Activated effector memory CD4-positive, alpha-beta T cell treated with anti-CD3 and anti-CD28 coated beads, Interleukin-2, amount 50 U/mL, for 16 hours (primary cell): ENCODE results near the gene CUX1.
"Not testable (repeated sequence)": the region's sequence is repeated elsewhere in the genome, so short reads cannot be mapped to it uniquely, and the experiment has no call there.

ENCODE experiments used
- DNase-seq: peaks from one replicate; pipeline ENCODE4 v3.0.0-alpha.2; 2020

The CUX1 gene

DNA sequence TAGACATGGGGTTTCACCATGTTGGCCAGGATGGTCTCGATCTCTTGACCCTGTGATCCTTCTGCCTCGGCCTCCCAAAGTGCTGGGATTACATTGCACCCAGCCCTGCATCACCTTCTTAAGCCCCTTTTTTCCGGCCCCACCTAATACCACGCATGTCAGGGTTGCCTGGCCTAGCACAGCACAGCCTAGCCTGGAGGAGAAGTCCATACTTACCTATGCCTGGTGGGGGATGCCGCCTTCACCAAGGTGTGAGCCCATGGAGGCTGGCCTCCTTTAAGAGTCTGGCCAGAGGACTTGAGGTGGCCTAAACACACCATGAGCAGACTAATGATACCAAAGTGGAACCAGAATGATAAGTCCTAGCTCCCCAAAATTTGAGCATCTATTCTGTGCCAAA lies 22.0 kb upstream of the CUX1 start:
- peak; percentile 37 for DNase-seq

DNA sequence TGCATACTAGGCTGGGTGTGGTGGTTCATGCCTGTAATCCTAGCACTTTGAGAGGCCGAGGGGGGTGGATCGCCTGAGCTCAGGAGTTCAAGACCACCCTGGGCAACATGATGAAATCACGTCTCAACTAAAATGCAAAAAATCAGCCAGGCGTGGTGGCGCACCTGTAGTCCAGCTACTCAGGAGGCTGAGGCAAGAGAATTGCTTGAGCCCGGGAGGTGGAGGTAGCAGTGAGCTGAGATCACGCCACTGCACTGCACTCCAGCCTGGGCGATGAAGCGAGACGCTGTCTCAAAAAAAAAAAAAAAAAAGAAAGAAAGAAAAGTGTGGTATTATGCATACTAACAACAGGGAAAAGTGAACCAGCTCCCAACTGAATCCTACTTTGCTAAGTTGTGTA lies 19.3 kb upstream of the CUX1 start:
- DNase-seq: peak; percentile 19

DNA sequence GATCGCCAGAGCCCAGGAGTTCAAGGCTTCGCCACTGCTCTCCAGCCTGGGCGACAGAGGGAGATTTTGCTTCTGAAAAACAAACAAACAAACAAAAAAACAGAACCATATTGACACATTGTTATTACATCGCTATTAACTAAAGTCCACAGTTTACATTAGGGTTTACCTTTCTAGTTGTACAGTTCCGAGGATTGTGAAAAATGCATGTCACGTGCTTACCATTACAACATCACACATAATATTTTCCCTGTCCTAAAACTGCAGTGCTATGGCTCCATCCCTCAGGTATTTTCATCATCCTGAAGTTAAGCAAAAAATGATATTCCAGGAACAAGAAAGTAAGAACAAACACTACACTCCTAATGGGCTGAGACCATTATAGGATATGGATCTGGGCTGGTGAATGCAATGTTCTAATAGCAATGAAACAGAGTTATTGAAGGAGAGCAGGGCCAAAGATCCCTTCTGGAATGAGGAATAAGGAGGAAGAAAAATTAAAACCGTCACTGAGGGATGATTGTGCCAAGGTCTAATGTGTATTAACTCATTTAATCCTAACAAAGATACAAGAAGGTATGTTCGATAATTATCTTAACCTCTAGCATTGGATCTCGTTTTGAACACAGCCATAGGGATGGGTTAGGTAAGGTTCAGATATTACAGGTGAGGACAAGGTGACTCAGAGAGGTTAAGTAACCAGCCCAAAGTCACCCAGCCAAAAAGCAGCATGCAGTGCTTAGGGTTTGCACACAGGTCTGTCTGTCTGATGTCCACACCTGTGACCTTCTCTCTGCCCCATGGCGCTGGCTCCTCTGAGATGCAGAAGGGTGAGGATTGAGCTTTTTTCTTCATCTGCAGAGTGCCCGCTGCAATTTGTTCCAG lies 14.0 kb upstream of the CUX1 start:
- DNase-seq: no peak

DNA sequence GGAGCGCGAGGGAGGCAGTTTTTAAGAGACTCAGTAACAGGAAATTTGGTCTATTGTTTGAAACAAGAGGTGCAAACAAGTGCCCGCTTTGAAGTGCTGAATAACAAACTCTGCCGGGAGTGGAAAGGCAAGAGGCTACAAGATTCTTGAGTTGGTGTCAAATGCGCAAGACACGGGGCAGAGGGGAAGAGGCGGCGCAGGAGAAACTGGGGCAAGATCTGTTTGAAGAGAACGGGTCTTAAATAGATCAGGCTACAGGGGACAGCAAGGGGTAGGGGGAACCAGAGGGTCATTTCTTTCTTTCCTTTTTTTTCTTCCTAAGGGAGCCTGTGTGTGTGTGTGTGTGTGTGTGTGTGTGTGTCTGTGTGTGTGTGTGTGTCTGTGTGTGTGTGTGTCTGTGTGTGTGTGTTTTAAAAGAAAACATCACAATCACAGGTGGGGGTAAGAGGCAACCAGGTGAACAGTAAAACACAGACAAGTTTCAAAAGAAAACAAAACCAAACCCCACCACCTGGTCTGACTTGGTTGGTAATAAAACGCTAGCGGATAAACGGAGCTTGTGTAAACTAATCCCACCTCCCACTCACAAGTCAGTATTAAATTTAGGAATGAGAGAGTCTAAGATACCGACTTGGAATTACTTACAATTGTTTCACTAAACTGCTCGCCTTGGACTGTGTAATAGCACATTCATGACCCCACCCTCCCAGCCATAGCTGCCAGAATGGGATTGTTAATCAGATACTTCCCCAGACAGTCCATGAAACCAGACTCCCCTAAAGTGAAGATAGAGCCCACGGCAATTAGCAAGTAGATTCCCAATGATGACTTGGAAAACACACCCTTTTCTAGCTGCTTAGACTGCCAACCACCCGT lies 13.1 kb upstream of the CUX1 start:
- no peak for DNase-seq

DNA sequence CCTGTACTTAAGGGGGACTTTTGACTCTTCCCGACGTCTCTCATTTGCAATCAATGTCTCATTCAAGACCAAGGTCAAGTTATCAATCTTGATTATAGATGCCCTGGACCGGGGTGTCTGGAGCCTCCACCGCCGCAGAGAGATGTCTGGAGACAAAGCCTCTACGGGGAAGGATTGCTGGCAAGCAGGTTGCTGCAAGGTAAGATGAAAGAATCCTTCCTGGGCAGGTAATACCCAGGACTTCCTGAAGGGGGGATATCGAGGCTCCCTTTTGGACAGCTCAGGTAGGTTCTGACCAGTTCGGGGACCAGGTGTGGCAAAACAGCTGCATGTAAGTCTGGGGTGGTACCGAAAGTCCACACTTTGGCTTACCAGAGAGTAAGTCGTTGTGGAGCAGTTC lies 12.5 kb upstream of the CUX1 start:
- no peak for DNase-seq

DNA sequence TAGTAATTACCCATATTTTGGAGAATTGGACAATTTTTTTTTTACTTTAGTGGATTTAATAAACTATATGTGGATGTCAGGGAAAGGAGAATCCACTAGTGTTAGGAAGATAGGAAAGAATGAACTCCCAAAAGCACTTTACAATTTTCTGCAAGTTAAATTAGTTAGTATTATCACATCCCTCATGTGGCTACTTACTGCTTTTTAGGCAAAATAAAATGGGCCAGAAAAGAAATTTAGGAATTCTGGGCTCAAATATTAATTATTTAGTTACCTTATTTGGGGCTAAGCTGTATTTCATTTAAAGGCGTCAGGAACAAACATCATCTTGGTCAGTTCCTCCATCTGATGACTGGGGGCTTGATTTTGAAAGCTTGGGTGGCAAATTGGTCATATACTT lies 4.8 kb upstream of the CUX1 start:
- DNase-seq: no peak

DNA sequence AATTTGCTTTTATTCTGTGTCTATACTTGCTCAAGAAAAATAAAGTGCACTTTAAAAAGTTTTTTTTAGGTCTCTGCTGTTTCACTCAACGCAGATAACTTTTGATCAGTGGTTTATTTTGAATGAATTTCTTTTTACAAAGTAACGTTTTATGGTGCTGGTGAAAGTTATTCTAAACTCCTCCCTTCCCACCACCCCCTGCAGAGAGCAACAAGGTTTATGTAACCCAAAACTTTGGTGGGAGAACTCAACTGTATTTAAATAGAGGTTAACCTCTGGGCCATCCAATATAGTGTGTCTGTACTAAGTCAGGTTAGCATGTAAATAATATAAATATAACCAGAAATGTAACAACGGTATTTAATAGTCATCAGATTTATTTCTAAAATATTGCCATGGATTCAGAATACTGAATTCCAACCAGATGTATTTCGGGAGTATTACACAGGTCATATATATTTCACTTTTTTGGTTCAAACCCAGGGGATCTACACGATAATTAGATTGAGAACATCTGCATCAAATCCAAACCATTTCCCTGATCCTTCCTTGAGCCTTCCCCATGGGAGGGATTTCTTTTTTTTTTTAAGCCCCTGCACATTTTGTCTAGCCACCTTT lies 3.9 kb upstream of the CUX1 start:
- no peak for DNase-seq

DNA sequence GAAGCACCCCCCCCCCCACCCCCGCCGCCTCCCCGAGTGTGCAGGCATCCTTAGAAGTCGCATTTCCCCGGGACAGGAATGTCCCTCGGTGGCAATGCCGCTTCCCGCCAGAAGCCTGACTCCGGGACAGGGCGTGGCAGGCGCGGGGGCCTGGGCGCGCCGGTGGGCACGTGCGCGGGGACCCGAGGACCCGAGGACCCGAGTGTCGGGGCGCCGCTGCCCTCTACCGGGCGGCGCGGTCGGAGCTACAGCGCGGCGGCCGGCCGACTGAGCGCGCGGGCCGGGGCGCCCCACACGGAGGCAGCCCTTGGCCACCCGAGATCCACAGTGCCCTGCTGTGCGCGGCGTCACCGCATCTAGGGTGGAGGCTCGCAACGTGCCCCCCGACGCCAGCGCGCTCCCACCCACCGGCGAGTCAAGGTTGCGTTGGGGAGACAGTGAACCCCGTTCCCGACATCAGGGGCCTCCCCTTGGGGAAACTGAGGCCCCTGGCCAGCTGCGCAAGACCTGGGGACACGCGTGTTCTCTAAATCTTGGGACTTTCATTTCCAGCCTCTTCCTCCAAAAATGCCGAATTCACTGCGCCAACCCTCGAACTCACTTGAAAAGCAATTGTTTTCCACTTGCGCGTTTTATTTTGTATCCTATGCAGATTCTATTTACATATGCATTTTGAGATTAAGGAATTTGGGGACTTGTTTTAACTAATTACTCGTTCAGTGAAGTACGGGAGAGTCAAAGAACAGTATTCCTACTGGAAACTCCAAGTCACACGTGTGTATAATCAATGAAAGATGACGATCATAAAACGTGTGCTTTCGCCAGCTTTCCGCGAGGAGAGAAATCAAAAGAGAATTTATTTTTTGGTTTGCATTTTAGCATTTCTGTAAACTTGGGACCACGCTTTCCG lies 3.1 kb upstream of the CUX1 start:
- DNase-seq: peak; percentile 83

DNA sequence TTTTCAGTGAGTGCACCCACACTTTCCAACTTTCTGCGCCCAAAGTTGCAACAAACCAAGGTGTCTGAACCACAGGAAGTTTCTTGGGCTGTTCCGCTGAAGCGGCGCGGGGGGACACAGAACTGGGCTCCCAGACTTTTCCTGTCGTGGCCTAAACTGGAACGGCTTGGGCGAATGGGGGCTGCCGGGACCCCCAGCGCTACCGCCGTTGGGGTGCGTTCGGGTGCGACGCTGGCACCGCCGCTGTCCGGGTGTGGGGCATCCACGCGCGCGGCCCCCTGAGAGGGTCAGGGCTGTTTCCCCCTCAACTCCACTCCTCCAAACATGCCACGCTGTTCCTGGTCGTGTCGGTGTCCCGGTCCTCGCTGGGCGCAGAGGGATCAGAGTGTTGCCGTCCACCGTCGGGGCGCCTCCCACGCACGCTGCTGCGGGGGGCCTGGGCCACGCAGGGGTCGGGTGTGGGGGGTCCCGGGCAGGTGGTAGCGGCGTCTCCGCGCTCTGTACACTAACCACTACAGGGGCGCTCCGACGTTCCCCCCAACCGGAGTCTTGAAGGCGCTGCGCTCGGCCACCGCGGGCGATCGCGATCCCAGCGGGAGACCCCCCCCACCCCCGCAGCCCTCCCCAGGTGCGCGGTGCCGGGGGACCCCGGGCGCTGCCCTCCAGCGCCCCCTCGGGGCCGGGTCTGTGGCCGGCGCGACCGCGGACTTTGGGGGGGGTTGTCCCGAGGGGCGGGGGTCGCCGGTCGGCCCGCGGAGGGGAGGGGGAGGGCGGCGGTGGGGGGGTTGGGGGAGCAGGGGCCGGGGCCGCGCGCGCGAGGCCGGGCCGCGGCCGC lies 2.2 kb upstream of the CUX1 start:
- peak; percentile 87 for DNase-seq

DNA sequence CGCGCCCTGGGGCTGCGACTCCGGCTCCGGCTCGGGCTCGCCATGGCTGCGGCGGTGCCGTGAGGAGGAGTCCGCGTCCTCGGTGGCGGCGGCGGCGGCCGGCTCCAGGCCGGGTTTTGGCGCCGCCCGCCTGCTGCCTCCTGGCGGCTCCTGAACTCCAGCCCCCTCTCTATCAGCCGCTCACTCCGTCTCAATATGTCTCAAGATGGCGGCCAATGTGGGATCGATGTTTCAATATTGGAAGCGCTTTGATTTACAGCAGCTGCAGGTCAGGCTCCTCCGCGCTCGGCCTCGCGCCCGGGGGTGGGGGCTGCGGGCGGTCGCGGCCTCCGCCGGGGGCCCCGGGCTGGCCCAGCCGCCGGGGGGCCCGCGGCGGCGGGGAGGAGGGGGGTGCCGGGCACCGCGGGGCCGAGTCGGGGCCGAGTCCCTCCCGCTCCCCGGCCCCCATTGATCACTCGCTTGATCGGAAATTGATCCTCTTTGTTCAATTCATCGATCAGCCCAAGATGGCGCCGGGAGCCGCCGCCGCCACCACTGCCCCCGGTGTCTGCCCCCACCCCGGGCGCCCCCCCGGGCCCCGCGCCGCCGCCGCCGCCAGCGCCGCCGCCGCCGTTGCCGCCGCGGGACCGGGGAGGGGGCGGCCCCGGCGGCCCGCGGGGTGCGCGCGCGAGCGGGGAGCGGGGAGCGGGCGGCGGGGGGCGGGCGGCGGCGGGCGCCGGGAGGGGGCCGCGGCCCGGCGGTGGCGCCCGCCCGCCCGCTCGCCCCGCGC lies 1.4 kb upstream of the CUX1 start:
- DNase-seq: peak; percentile 88

DNA sequence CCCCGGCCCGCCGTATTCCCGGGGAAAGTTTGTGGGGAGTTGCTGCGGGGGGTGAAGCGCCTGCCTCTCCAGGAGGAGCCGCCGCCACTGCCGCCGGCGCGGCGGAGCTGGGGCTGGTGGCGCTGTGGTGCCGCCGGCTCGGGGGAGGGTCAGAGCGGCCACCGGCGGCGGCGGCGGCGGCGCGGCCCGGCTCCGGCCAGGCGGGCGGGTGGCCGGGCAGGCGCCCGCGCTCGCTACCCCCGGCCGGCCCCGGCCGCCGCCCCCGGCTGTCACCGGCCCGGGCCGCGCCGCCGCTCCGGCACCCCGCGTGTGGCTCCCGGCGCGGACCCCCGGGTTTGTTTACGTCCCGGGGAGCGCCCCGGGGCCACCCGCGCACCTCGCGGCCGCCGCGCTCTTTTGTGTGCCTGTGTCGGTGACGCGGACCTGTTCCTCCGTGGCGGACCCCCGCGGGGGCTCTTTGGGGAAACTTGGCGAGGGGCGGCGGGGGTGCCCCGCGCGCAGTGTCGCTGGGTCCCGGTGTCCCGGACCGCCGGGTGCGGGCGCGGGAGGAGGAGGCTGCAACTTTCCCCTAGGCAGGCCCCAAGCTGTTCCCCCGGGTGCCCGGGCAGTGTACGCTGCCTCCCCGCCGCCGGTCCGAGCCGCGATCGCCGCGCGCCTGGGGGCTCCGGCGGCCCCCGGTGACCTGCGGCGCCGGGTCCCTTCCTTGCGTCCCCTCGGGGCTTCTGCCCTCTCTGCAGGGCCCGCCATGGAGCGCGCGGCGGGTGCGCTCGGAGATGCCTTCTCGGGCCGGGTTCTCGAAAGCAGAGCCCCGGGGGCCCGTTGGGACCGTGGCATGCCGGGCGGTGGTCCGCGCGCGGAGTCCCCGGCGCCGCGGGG lies 593 bp upstream of the CUX1 start:
- DNase-seq: peak; percentile 72

DNA sequence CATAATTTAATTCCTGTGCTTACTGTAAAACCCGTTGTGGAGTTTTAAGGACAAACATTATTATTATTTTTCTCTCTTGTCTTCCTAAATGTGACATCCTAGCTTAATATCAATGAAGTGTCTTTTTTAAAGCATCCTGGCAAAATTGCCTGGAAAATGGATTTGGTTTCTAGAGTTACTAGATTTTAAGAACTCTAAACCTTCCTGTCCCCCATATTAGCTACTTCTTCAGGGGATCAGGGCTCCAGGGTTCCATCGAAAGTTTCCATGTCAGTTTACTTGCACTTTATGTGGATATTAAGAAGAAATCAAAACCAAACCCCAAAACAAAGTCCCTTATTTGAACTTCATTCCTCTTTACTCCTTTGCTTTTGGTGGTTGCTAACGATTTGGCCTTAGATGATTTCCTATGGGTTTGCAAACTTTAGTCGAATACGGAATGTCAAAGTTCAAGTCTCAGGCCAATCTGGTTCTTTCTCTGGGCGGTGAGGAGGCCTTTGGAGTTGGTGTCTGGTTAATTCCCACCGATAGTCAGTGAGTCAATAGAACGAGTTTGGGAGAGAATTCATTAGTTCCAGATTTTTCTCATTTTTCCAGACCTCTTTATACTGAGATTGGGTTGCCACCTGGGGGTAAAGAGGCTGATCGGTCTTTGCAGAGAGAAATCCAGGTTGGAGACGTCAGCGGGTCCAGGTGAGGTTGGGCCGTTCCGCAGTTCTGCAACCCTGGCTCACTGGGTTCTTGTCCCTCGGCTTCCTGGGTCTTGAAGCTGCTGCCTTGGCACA lies 1.1 kb downstream of the CUX1 start:
- DNase-seq: no peak

DNA sequence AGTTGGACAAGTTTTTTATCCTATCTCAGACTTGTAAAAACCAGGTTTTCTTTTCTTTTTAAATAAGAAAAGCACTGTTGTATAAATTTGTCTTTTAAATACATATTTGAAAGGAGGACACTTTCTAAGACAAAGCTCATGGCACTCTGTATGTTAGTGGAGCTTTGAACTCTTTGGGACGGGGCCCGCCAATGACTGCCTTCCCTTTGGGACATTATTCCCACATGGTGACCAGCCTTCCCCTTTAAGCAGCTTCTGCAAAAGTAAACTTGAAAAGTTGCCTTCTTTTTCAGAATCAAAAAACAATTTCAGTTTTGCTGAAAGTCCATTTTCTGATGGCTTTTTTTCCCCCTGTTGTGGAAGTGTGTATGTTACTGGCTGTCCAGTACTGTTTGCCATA lies 1.8 kb downstream of the CUX1 start:
- DNase-seq: no peak

DNA sequence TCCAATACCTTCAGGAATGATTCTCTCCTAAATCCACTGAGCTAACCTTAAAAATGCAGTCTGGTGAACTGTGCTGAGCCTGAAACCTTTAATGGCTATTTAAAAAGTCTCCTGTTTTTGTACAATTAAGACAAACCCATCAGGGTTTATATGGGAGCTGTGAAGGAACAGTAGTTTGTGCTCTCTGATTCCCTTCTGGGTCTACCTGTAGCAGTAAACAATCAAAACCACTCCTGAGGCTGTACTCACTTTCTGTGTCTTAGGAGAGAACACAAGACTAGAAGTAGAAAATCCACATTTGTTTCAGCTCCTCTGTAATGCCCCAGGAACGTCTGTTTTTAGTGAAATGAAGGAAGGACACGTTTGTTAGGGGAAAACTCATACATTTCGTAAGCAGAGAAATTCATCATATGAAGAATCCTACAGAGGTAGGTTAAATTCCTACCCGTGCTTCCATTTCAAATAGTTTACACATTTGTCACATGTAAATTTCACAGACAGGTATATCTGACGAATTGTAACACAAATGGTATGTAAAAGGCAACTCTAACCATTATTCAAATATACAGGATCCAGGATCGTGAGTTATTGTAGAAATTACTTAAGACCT lies 2.6 kb downstream of the CUX1 start:
- DNase-seq: no peak

DNA sequence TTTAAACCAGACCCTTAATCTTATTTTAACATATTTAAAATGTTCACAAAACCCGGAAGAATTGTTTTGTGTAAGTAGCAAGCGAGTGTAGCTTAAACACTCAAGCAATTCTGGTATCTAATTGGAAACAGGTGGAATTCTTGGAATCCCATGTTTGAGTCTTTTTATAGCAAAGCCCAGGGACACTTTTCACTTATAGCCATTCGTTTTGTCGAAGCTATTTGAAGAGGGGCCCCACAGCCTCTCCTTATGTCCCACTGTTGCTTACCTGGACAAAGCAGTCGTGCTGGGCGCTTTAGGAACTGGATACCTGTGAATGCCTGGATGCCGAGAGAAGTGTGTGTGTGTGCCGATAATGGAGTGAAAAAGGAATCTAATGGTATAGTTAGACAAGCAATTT lies 3.3 kb downstream of the CUX1 start:
- DNase-seq: no peak

DNA sequence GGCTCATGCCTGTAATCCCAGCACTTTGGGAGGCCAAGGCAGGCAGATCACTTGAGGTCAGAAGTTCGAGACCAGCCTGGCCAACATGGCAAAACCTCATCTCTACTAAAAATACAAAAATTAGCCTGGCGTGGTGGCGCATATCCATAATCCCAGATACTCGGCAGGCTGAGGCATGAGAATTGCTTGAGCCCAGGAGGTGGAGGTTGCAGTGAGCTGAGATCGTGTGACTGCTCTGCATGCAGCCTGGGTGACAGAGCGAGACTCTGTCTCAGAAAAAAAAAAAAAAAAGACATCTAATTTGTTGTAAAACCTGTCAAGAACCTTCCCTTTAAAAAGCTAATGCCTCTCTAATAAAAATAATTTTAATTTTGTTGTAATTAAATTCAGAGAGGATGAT lies 5.2 kb downstream of the CUX1 start:
- DNase-seq: not testable (repeated sequence)

DNA sequence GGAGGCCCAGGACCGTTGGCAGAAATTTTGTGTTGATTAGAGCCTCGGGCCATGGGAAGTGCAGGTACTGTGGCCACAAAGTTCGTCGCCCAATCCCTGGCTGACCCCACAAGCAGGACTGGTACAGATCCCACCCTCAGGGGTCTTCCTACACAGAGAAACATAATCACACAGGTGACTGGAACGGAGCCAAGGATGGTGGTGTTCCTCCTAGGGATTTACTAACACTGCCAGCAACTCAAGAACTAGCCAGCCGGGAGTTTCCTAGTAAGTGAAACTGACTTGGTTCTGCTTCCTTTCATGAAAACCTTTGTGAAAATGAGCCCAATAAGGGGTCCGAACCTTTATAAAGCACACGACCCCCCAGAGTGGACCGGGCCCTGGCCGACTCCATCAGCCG lies 5.7 kb downstream of the CUX1 start:
- DNase-seq: no peak

DNA sequence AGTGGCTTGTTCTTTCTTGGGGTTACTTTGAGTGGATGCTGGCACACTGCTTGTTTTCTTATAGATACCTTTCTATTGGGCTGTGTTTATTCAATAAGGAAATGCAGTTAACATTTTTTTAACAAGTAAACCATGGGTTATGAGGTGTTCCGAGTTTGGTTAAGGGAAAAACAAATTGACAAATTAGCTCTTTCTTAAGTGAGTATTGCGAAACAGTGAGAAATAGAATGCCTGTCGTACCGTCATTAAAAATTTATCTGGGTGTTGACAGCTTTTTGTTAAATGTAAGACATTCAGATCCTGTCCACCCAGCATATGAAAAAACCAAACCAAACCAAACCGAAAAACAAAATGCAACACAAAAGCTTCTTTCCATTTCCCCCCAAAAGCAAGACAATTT lies 6.2 kb downstream of the CUX1 start:
- no peak for DNase-seq
